Measurements from ENCODE around the gene NAALAD2. TPM values are rescaled to one million over a fixed set of nuclear protein-coding genes. Genes with fewer than 3 reads are reported as not detected.

Gene NAALAD2
- total RNA-seq, 1 donor from 2014 or later: not detected

- CTCF ChIA-PET: no interaction called here
- no peaks in the 10 kb centered on the region for H3K27me3 Mint-ChIP-seq
- POLR2A ChIA-PET: no interaction called here
- no peak overlapping the region for H3K4me3 Mint-ChIP-seq
- intact Hi-C loops (cut with micrococcal nuclease): no loop called here
- ATAC-seq (ENCODE audit: low read depth) (no peak), DNase-seq (no peak)
- H3K27ac Mint-ChIP-seq: no peak overlapping the region
- no peaks in the 10 kb centered on the region for H3K9me3 Mint-ChIP-seq
- H3K4me1 Mint-ChIP-seq: no peaks in the 10 kb centered on the region
- TF ChIP-seq, protein P1, sequence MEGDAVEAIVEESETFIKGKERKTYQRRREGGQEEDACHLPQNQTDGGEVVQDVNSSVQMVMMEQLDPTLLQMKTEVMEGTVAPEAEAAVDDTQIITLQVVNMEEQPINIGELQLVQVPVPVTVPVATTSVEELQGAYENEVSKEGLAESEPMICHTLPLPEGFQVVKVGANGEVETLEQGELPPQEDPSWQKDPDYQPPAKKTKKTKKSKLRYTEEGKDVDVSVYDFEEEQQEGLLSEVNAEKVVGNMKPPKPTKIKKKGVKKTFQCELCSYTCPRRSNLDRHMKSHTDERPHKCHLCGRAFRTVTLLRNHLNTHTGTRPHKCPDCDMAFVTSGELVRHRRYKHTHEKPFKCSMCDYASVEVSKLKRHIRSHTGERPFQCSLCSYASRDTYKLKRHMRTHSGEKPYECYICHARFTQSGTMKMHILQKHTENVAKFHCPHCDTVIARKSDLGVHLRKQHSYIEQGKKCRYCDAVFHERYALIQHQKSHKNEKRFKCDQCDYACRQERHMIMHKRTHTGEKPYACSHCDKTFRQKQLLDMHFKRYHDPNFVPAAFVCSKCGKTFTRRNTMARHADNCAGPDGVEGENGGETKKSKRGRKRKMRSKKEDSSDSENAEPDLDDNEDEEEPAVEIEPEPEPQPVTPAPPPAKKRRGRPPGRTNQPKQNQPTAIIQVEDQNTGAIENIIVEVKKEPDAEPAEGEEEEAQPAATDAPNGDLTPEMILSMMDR (IDR thresholded peaks at IDR 0.05): no peak
- no peaks in the 10 kb centered on the region for H3K36me3 Mint-ChIP-seq (ENCODE audit: low read depth)
Measured at GRCh38 chr11:90120191-90120590, 14.3 kb upstream of the NAALAD2 start.

DNA sequence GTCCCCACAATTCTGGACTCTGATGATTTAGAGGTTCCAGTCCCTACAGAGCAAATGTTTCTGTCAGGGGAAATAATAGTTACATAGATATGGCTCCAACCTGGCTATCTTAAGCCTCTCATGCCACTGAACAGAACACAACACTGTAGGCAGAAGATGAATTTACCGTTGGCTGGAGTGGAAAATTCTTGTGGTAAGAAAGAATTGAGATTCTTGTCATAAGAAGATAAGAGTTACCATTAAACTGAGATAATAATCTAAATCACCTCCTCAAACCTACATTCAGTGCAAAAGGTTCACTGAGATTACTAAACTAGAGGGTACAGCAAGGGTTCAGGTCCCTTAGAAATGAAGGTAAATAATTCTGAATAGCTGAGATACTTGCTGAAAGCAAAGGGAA is 10.1 kb upstream of the NAALAD2 start:
- intact Hi-C loops (cut with micrococcal nuclease): no loop called here
- no peak overlapping the region for H3K27ac Mint-ChIP-seq
- H3K27me3 Mint-ChIP-seq: no peaks in the 10 kb centered on the region
- ChIA-PET POLR2A (no interaction called here), CTCF (no interaction called here)
- no peak for ATAC-seq (ENCODE audit: low read depth)
- no peak overlapping the region for H3K4me3 Mint-ChIP-seq
- no peaks in the 10 kb centered on the region for H3K4me1 Mint-ChIP-seq
- TF ChIP-seq, protein P1 (IDR thresholded peaks at IDR 0.05): no peak
- DNase-seq: no peak
- no peaks in the 10 kb centered on the region for H3K36me3 Mint-ChIP-seq (ENCODE audit: low read depth)
- no peaks in the 10 kb centered on the region for H3K9me3 Mint-ChIP-seq

DNA sequence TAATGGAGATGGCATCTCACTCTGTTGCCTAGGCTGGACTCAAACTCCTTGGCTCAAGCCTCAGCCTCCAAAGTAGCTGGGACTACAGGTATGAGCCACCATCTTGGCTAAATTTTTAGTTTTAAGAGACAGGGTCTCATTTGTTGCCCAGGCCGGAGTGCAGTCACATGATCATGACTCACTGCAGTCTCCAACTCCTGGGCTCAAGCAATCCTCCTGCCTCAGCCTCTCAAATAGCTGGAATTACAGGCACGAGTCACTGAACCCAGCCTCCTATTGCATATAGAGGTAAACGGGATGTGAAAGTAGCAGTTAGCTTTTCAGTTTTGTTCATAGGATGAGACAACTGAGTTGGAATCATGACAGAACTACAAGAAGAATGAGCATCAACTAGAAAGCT is 9.5 kb upstream of the NAALAD2 start:
- Mint-ChIP-seq H3K36me3 (ENCODE audit: low read depth) (no peaks in the 10 kb centered on the region), H3K27me3 (no peaks in the 10 kb centered on the region), H3K4me3 (no peak overlapping the region), H3K27ac (no peak overlapping the region), H3K4me1 (no peaks in the 10 kb centered on the region), H3K9me3 (no peaks in the 10 kb centered on the region)
- ChIA-PET CTCF (no interaction called here), POLR2A (no interaction called here)
- intact Hi-C loops (cut with micrococcal nuclease): no loop called here
- DNase-seq: no peak
- ATAC-seq (ENCODE audit: low read depth): no peak
- TF ChIP-seq, protein P1 (IDR thresholded peaks at IDR 0.05): no peak

GRCh38 chr11:90133560-90134477 is 644 bp upstream of the NAALAD2 start:
- DNase-seq: no peak
- CTCF ChIA-PET: no interaction called here
- Mint-ChIP-seq H3K36me3 (ENCODE audit: low read depth) (no peaks in the 10 kb centered on the region), H3K27ac (no peak overlapping the region), H3K4me3 (peak overlapping the region; percentile 13), H3K27me3 (peaks cover 27% of the 10 kb centered on the region), H3K9me3 (no peaks in the 10 kb centered on the region), H3K4me1 (peaks cover 15% of the 10 kb centered on the region)
- intact Hi-C loops (cut with micrococcal nuclease): no loop called here
- ATAC-seq (ENCODE audit: low read depth): no peak
- TF ChIP-seq, protein P1 (IDR thresholded peaks at IDR 0.05): no peak
- POLR2A ChIA-PET: no interaction called here

- no peak for DNase-seq
- ChIA-PET CTCF (no interaction called here), POLR2A (no interaction called here)
- Mint-ChIP-seq H3K27ac (no peak overlapping the region), H3K9me3 (no peaks in the 10 kb centered on the region), H3K36me3 (ENCODE audit: low read depth) (no peaks in the 10 kb centered on the region), H3K4me3 (peak overlapping the region; percentile 13), H3K27me3 (peaks cover 27% of the 10 kb centered on the region), H3K4me1 (peaks cover 15% of the 10 kb centered on the region)
- TF ChIP-seq, protein P1 (IDR thresholded peaks at IDR 0.05): no peak
- intact Hi-C loops (cut with micrococcal nuclease): no loop called here
- no peak for ATAC-seq (ENCODE audit: low read depth)
Measured at GRCh38 chr11:90135016-90135415, 553 bp downstream of the NAALAD2 start.

All from activated B cell treated with CpG ODN at 0.5 μM for 24 hours (primary cell).